BLaER1 (cell line): Measurements from ENCODE around the gene RASL10B.
"Not testable (repeated sequence)": the region's sequence is repeated elsewhere in the genome, so short reads cannot be mapped to it uniquely, and the experiment has no call there.

Source experiments
- H3K27ac ChIP-seq: shearing (Covaris generic); formaldehyde crosslinking; 2 replicates; pipeline ENCODE4 v1.8.1; 2022
- H3K27me3 ChIP-seq: shearing (Covaris generic); formaldehyde crosslinking; 2 replicates; pipeline ENCODE4 v1.8.1; 2022
- H3K36me3 ChIP-seq: shearing (Covaris generic); formaldehyde crosslinking; 2 replicates; pipeline ENCODE4 v1.8.1; 2022
- H3K4me1 ChIP-seq: shearing (Covaris generic); formaldehyde crosslinking; 2 replicates; pipeline ENCODE4 v1.8.1; 2022
- H3K4me2 ChIP-seq: shearing (Covaris generic); formaldehyde crosslinking; 2 replicates; pipeline ENCODE4 v1.8.1; 2022
- H3K4me3 ChIP-seq: shearing (Covaris generic); formaldehyde crosslinking; 2 replicates; pipeline ENCODE4 v1.8.1; 2022
- H3K9ac ChIP-seq: shearing (Covaris generic); formaldehyde crosslinking; 2 replicates; pipeline ENCODE4 v1.8.1; 2022
- H3K9me3 ChIP-seq: shearing (Covaris generic); formaldehyde crosslinking; 2 replicates; pipeline ENCODE4 v1.8.1; 2022
- H4K20me1 ChIP-seq: shearing (Covaris generic); formaldehyde crosslinking; 2 replicates; pipeline ENCODE4 v1.8.1; 2022
- Cebpa-rat ChIP-seq: shearing (Covaris generic); IDR thresholded peaks from 2 replicates; pipeline ENCODE4 v1.8.1; 2022

RASL10B gene

DNA sequence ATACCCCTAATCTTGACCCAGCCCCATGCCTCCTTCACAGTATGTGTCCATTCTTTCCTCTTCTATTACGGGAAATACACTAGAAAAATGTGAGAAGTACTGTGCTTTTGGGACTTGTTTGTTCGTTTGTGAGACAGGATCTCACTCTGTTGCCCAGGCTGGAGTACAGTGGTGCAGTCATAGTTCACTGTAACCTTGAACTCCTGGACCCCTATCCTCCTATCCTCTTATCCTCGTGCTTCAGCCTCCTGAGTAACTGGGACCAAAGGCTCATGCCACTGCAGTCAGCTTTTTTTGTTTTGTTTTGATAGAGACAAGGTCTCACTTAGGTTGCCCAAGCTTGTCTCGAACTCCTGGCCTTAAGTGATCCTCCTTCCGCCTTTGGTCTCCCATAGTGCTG lies 29.9 kb upstream of the RASL10B start:
- no peaks in the 10 kb centered on the region for H3K27me3 ChIP-seq
- peaks cover 22% of the 10 kb centered on the region for H4K20me1 ChIP-seq
- H3K4me2 ChIP-seq = no peak overlapping the region
- H3K27ac ChIP-seq = no peak overlapping the region
- peaks cover 78% of the 10 kb centered on the region for H3K36me3 ChIP-seq
- H3K9ac ChIP-seq = no peak overlapping the region
- no peak overlapping the region for H3K4me3 ChIP-seq
- H3K9me3 ChIP-seq = no peaks in the 10 kb centered on the region
- H3K4me1 ChIP-seq = no peaks in the 10 kb centered on the region
- no peak for TF ChIP-seq Cebpa-rat

- peaks cover 81% of the 10 kb centered on the region for H3K36me3 ChIP-seq
- peaks cover 27% of the 10 kb centered on the region for H4K20me1 ChIP-seq
- not testable (repeated sequence) for H3K4me3 ChIP-seq, H3K27ac ChIP-seq, H3K9ac ChIP-seq, H3K9me3 ChIP-seq, H3K27me3 ChIP-seq, H3K4me2 ChIP-seq, H3K4me1 ChIP-seq
Observed at GRCh38 chr17:35703308-35703707, 28.1 kb upstream of the RASL10B start.

DNA sequence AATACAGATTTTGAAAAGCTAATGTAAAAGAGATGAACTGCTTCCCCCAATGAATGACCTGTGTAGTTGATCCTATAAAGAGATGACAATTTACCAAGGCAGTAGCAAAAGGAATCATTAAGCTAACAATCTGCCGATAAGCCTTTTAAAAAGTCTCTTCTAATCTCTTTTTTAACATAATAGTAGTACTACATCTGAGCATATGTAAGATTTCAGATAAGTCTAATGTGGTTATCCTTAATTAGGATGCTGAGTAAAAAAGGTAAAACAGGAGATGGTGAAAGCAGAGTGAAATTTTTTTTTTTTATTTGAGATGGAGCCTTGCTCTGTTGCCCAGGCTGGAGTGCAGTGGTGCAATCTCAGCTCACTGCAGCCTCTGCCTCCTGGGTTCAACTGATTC lies 26.2 kb upstream of the RASL10B start:
- Histone ChIP-seq H3K27me3 (no peaks in the 10 kb centered on the region), H3K4me2 (no peak overlapping the region), H3K9me3 (no peaks in the 10 kb centered on the region), H4K20me1 (peaks cover 18% of the 10 kb centered on the region), H3K27ac (no peak overlapping the region), H3K36me3 (peaks cover 82% of the 10 kb centered on the region), H3K4me3 (no peak overlapping the region), H3K4me1 (peaks cover 11% of the 10 kb centered on the region), H3K9ac (no peak overlapping the region)
- TF ChIP-seq Cebpa-rat = no peak

DNA sequence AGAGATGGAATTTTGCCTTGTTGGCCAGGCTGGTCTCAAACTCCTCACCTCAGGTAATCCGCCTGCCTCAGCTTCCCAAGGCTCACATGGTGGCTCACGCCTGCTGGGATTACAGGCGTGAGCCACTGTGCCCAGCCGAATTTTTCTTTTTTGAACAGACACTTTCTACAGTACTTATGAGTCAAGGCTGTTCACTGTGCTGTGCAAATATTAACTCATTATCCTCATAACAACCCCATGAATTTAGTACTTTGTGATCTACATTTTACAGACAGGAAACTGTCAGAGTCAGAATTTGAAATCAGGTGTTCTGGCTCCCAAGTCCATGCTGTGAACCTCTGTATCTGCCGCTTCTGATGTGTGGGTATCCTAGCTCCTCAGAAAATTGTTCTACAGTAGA lies 25.7 kb upstream of the RASL10B start:
- H3K27ac ChIP-seq = no peak overlapping the region
- no peak for TF ChIP-seq Cebpa-rat

GRCh38 chr17:35708149-35708548 lies 23.3 kb upstream of the RASL10B start:
- no peaks in the 10 kb centered on the region for H3K27me3 ChIP-seq
- H4K20me1 ChIP-seq = peaks cover 21% of the 10 kb centered on the region
- no peak overlapping the region for H3K27ac ChIP-seq
- H3K4me2 ChIP-seq = no peak overlapping the region
- no peaks in the 10 kb centered on the region for H3K9me3 ChIP-seq
- H3K4me3 ChIP-seq = no peak overlapping the region
- H3K9ac ChIP-seq = no peak overlapping the region
- peaks cover 82% of the 10 kb centered on the region for H3K36me3 ChIP-seq
- H3K4me1 ChIP-seq = peaks cover 19% of the 10 kb centered on the region
- no peak for TF ChIP-seq Cebpa-rat

More for the DNA sequence above, 25.7 kb upstream of the RASL10B start:
- Histone ChIP-seq H3K36me3 (peaks cover 82% of the 10 kb centered on the region), H3K4me2 (no peak overlapping the region), H4K20me1 (peaks cover 18% of the 10 kb centered on the region), H3K27me3 (no peaks in the 10 kb centered on the region), H3K9me3 (no peaks in the 10 kb centered on the region), H3K4me1 (peaks cover 11% of the 10 kb centered on the region), H3K9ac (no peak overlapping the region), H3K4me3 (no peak overlapping the region)

DNA sequence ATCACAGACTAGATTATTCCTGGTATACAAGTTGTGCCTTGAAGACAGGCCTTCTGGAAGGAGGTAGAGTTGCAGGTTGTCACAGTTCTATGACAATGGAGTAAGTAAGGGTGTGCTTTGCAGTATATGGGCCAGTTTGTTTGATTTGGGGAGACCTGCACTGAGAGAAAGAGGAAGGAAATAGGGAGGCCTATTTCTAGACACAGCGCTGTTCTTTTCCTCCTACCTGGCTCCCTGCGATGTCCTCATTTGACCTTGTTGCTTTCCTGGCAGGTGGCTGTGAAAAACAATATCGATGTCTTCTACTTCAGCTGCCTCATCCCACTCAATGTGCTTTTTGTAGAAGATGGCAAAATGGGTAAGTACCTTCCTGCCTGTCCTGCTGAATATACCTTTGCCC lies 22.5 kb upstream of the RASL10B start:
- no peak for TF ChIP-seq Cebpa-rat
- Histone ChIP-seq H4K20me1 (peaks cover 26% of the 10 kb centered on the region), H3K27ac (no peak overlapping the region), H3K27me3 (no peaks in the 10 kb centered on the region), H3K36me3 (peaks cover 87% of the 10 kb centered on the region), H3K4me3 (no peak overlapping the region), H3K9me3 (no peaks in the 10 kb centered on the region), H3K9ac (no peak overlapping the region), H3K4me2 (0 out of 2 replicates have a peak overlapping the region, but pooled peaks have one; percentile 17), H3K4me1 (peaks cover 23% of the 10 kb centered on the region)

DNA sequence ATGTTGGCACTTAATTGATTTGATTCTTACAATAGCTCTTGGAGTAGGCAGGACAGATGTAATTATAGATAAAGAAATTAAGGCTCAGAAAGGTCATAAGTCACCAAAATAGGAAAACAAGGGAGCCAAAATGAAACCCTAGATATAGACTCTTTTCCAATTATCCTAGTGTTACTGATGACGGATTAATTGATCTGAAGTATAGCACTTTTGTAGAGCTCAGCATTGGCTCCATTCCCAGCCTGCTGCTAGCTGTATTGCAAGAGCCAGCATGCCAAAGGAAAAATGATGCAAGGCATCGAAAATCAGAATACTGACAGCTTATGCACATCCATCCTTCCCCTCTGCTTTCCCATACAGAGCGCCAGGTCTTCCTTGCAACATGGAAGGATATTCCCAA lies 21.6 kb upstream of the RASL10B start:
- Histone ChIP-seq H3K27ac (no peak overlapping the region), H3K4me1 (peaks cover 23% of the 10 kb centered on the region), H3K9ac (no peak overlapping the region), H3K9me3 (no peaks in the 10 kb centered on the region), H3K36me3 (peaks cover 90% of the 10 kb centered on the region), H3K4me2 (no peak overlapping the region), H3K4me3 (no peak overlapping the region), H3K27me3 (no peaks in the 10 kb centered on the region), H4K20me1 (peaks cover 26% of the 10 kb centered on the region)
- no peak for TF ChIP-seq Cebpa-rat

- H3K9me3 ChIP-seq = no peaks in the 10 kb centered on the region
- TF ChIP-seq Cebpa-rat = no peak
- H3K4me2 ChIP-seq = no peak overlapping the region
- H3K4me1 ChIP-seq = peaks cover 23% of the 10 kb centered on the region
- peaks cover 25% of the 10 kb centered on the region for H4K20me1 ChIP-seq
- H3K27ac ChIP-seq = no peak overlapping the region
- no peaks in the 10 kb centered on the region for H3K27me3 ChIP-seq
- no peak overlapping the region for H3K9ac ChIP-seq
- H3K36me3 ChIP-seq = peaks cover 94% of the 10 kb centered on the region
- no peak overlapping the region for H3K4me3 ChIP-seq
Observed at GRCh38 chr17:35710950-35711349, 20.5 kb upstream of the RASL10B start.

- Histone ChIP-seq H3K27ac (no peak overlapping the region), H3K27me3 (no peaks in the 10 kb centered on the region), H3K4me3 (no peak overlapping the region), H3K4me2 (peak overlapping the region; percentile 21), H3K36me3 (peaks cover 97% of the 10 kb centered on the region), H3K4me1 (peaks cover 22% of the 10 kb centered on the region), H3K9me3 (no peaks in the 10 kb centered on the region), H4K20me1 (0 out of 2 replicates have a peak, but pooled peaks cover 14% of the 10 kb centered on the region), H3K9ac (no peak overlapping the region)
- TF ChIP-seq Cebpa-rat = no peak
Observed at GRCh38 chr17:35713069-35713728, 18.2 kb upstream of the RASL10B start.

DNA sequence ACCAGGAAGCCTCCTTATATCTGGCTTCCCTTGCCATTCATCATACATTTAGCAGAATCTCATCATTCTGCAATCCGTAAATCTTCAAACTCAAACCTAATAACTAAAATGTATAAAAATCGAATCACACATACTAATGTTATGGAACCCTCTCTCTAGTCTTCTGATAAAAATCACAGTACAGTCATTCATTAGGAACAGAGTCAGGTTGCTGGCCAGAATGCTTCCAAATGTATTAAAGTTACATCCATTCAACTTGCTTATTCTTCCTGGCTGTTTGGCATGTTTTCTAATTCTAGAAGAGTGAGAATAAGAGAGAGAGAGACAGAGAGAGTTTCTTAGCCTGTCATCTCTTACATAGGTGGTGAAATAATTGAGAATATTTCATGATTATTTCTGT lies 16.5 kb upstream of the RASL10B start:
- no peaks in the 10 kb centered on the region for H3K9me3 ChIP-seq
- no peak overlapping the region for H3K27ac ChIP-seq
- no peak for TF ChIP-seq Cebpa-rat
- no peak overlapping the region for H3K4me2 ChIP-seq
- H4K20me1 ChIP-seq = 0 out of 2 replicates have a peak, but pooled peaks cover 14% of the 10 kb centered on the region
- no peaks in the 10 kb centered on the region for H3K27me3 ChIP-seq
- no peak overlapping the region for H3K9ac ChIP-seq
- H3K4me3 ChIP-seq = no peak overlapping the region
- H3K36me3 ChIP-seq = peaks cover 97% of the 10 kb centered on the region
- H3K4me1 ChIP-seq = peaks cover 12% of the 10 kb centered on the region

DNA sequence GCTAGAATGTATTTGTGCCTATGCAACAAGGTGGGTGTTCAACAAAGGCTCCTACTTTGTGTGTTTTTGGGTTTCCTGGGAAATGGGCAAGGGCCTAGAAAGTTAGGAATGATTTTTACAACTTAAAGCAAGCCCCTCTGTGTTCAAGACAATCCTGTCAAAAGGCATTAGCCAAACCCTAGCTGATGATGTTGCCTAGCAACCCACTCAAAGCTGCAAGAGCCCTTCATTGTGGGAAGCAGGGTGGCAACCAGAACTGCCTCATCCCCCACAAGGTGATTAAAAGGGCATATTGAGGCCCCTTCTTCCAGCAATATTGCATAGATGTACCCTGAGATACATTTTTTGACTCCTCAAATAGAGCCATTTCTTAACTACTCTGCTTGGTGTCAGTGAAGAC lies 16.0 kb upstream of the RASL10B start:
- Histone ChIP-seq H3K4me3 (no peak overlapping the region), H3K9me3 (no peaks in the 10 kb centered on the region), H3K27me3 (no peaks in the 10 kb centered on the region), H4K20me1 (0 out of 2 replicates have a peak, but pooled peaks cover 14% of the 10 kb centered on the region), H3K27ac (no peak overlapping the region), H3K4me2 (no peak overlapping the region), H3K9ac (no peak overlapping the region), H3K36me3 (peaks cover 94% of the 10 kb centered on the region), H3K4me1 (peaks cover 12% of the 10 kb centered on the region)
- TF ChIP-seq Cebpa-rat = no peak
